Measurements from ENCODE around the gene CCDC97.

The CCDC97 gene

GRCh38 chr19:41308450-41309179 lies 1.4 kb upstream of the CCDC97 start:
- no peak overlapping the region for H3K9ac ChIP-seq (ENCODE audit: low read length)
- H3K4me3 ChIP-seq (ENCODE audit: low read depth, low read length): peak overlapping the region; percentile 90; the same call in 1 of the 2 replicates
- peaks cover 16% of the 10 kb centered on the region for H3K4me1 ChIP-seq (ENCODE audit: control insufficient read depth, insufficient read depth, low read length)
- H3K27ac ChIP-seq (ENCODE audit: low read depth, low read length): no peak overlapping the region
- peaks cover 58% of the 10 kb centered on the region for H3K36me3 ChIP-seq (ENCODE audit: control insufficient read depth, insufficient read depth, low read length)
- H3K9me3 ChIP-seq (ENCODE audit: control insufficient read depth, insufficient read depth, low read depth, low read length): no peaks in the 10 kb centered on the region
- no peaks in the 10 kb centered on the region for H3K27me3 ChIP-seq (ENCODE audit: control insufficient read depth, insufficient read depth, low read length)

GRCh38 chr19:41309180-41310032 lies 566 bp upstream of the CCDC97 start:
- H3K9ac ChIP-seq (ENCODE audit: low read length): peak overlapping the region; percentile 96
- H3K27me3 ChIP-seq (ENCODE audit: control insufficient read depth, insufficient read depth, low read length): no peaks in the 10 kb centered on the region
- peaks cover 16% of the 10 kb centered on the region for H3K4me1 ChIP-seq (ENCODE audit: control insufficient read depth, insufficient read depth, low read length)
- peak overlapping the region; percentile 90; the same call in 1 of the 2 replicates for H3K27ac ChIP-seq (ENCODE audit: low read depth, low read length)
- no peaks in the 10 kb centered on the region for H3K9me3 ChIP-seq (ENCODE audit: control insufficient read depth, insufficient read depth, low read depth, low read length)
- H3K36me3 ChIP-seq (ENCODE audit: control insufficient read depth, insufficient read depth, low read length): peaks cover 55% of the 10 kb centered on the region
- peak overlapping the region; percentile 90 for H3K4me3 ChIP-seq (ENCODE audit: low read depth, low read length)

GRCh38 chr19:41311072-41311471 lies 1.1 kb downstream of the CCDC97 start:
- Histone ChIP-seq H3K4me1 (ENCODE audit: control insufficient read depth, insufficient read depth, low read length) (peaks cover 16% of the 10 kb centered on the region), H3K9ac (ENCODE audit: low read length) (peak overlapping the region; percentile 96), H3K27ac (ENCODE audit: low read depth, low read length) (no peak overlapping the region; the same call in 1 of the 2 replicates), H3K36me3 (ENCODE audit: control insufficient read depth, insufficient read depth, low read length) (peaks cover 49% of the 10 kb centered on the region), H3K4me3 (ENCODE audit: low read depth, low read length) (peak overlapping the region; percentile 90), H3K27me3 (ENCODE audit: control insufficient read depth, insufficient read depth, low read length) (no peaks in the 10 kb centered on the region), H3K9me3 (ENCODE audit: control insufficient read depth, insufficient read depth, low read depth, low read length) (no peaks in the 10 kb centered on the region)

- Histone ChIP-seq H3K9ac (ENCODE audit: low read length) (no peak overlapping the region), H3K4me1 (ENCODE audit: control insufficient read depth, insufficient read depth, low read length) (peaks cover 16% of the 10 kb centered on the region), H3K27ac (ENCODE audit: low read depth, low read length) (no peak overlapping the region), H3K36me3 (ENCODE audit: control insufficient read depth, insufficient read depth, low read length) (peaks cover 49% of the 10 kb centered on the region), H3K4me3 (ENCODE audit: low read depth, low read length) (peak overlapping the region; percentile 90; the same call in 1 of the 2 replicates), H3K27me3 (ENCODE audit: control insufficient read depth, insufficient read depth, low read length) (no peaks in the 10 kb centered on the region), H3K9me3 (ENCODE audit: control insufficient read depth, insufficient read depth, low read depth, low read length) (no peaks in the 10 kb centered on the region)
Observed at GRCh38 chr19:41311613-41312012, 1.6 kb downstream of the CCDC97 start.

GRCh38 chr19:41316306-41316920 lies 6.4 kb downstream of the CCDC97 start:
- no peak overlapping the region for H3K4me3 ChIP-seq (ENCODE audit: low read depth, low read length)
- H3K4me1 ChIP-seq (ENCODE audit: control insufficient read depth, insufficient read depth, low read length): peaks cover 9% of the 10 kb centered on the region
- no peak overlapping the region for H3K27ac ChIP-seq (ENCODE audit: low read depth, low read length)
- H3K27me3 ChIP-seq (ENCODE audit: control insufficient read depth, insufficient read depth, low read length): no peaks in the 10 kb centered on the region
- H3K9me3 ChIP-seq (ENCODE audit: control insufficient read depth, insufficient read depth, low read depth, low read length): 0 out of 2 replicates have a peak, but pooled peaks cover 3% of the 10 kb centered on the region
- H3K36me3 ChIP-seq (ENCODE audit: control insufficient read depth, insufficient read depth, low read length): peaks cover 74% of the 10 kb centered on the region
- H3K9ac ChIP-seq (ENCODE audit: low read length): no peak overlapping the region

- no peak overlapping the region for H3K4me3 ChIP-seq (ENCODE audit: low read depth, low read length)
- H3K9me3 ChIP-seq (ENCODE audit: control insufficient read depth, insufficient read depth, low read depth, low read length): 0 out of 2 replicates have a peak, but pooled peaks cover 3% of the 10 kb centered on the region
- H3K27me3 ChIP-seq (ENCODE audit: control insufficient read depth, insufficient read depth, low read length): no peaks in the 10 kb centered on the region
- H3K36me3 ChIP-seq (ENCODE audit: control insufficient read depth, insufficient read depth, low read length): peaks cover 67% of the 10 kb centered on the region
- H3K27ac ChIP-seq (ENCODE audit: low read depth, low read length): no peak overlapping the region
- H3K9ac ChIP-seq (ENCODE audit: low read length): no peak overlapping the region
- H3K4me1 ChIP-seq (ENCODE audit: control insufficient read depth, insufficient read depth, low read length): peaks cover 33% of the 10 kb centered on the region
Observed at GRCh38 chr19:41318696-41319499, 8.9 kb downstream of the CCDC97 start.

- Histone ChIP-seq H3K4me1 (ENCODE audit: control insufficient read depth, insufficient read depth, low read length) (peaks cover 40% of the 10 kb centered on the region), H3K36me3 (ENCODE audit: control insufficient read depth, insufficient read depth, low read length) (peaks cover 63% of the 10 kb centered on the region), H3K9ac (ENCODE audit: low read length) (no peak overlapping the region), H3K27ac (ENCODE audit: low read depth, low read length) (no peak overlapping the region), H3K4me3 (ENCODE audit: low read depth, low read length) (no peak overlapping the region), H3K9me3 (ENCODE audit: control insufficient read depth, insufficient read depth, low read depth, low read length) (0 out of 2 replicates have a peak, but pooled peaks cover 3% of the 10 kb centered on the region), H3K27me3 (ENCODE audit: control insufficient read depth, insufficient read depth, low read length) (no peaks in the 10 kb centered on the region)
Observed at GRCh38 chr19:41319500-41320184, 9.7 kb downstream of the CCDC97 start.

GRCh38 chr19:41320185-41320518 lies 10.2 kb downstream of the CCDC97 start:
- Histone ChIP-seq H3K36me3 (ENCODE audit: control insufficient read depth, insufficient read depth, low read length) (peaks cover 63% of the 10 kb centered on the region), H3K4me3 (ENCODE audit: low read depth, low read length) (no peak overlapping the region)

GRCh38 chr19:41320568-41320967 lies 10.6 kb downstream of the CCDC97 start:
- Histone ChIP-seq H3K27ac (ENCODE audit: low read depth, low read length) (no peak overlapping the region), H3K4me1 (ENCODE audit: control insufficient read depth, insufficient read depth, low read length) (peaks cover 44% of the 10 kb centered on the region), H3K4me3 (ENCODE audit: low read depth, low read length) (no peak overlapping the region), H3K27me3 (ENCODE audit: control insufficient read depth, insufficient read depth, low read length) (no peaks in the 10 kb centered on the region), H3K9ac (ENCODE audit: low read length) (no peak overlapping the region), H3K9me3 (ENCODE audit: control insufficient read depth, insufficient read depth, low read depth, low read length) (0 out of 2 replicates have a peak, but pooled peaks cover 3% of the 10 kb centered on the region), H3K36me3 (ENCODE audit: control insufficient read depth, insufficient read depth, low read length) (peaks cover 59% of the 10 kb centered on the region)

More at GRCh38 chr19:41320185-41320518, 10.2 kb downstream of the CCDC97 start:
- no peak overlapping the region for H3K27ac ChIP-seq (ENCODE audit: low read depth, low read length)
- 0 out of 2 replicates have a peak, but pooled peaks cover 3% of the 10 kb centered on the region for H3K9me3 ChIP-seq (ENCODE audit: control insufficient read depth, insufficient read depth, low read depth, low read length)
- H3K4me1 ChIP-seq (ENCODE audit: control insufficient read depth, insufficient read depth, low read length): peaks cover 43% of the 10 kb centered on the region
- no peak overlapping the region for H3K9ac ChIP-seq (ENCODE audit: low read length)
- H3K27me3 ChIP-seq (ENCODE audit: control insufficient read depth, insufficient read depth, low read length): no peaks in the 10 kb centered on the region

- no peaks in the 10 kb centered on the region for H3K27me3 ChIP-seq (ENCODE audit: control insufficient read depth, insufficient read depth, low read length)
- H3K9me3 ChIP-seq (ENCODE audit: control insufficient read depth, insufficient read depth, low read depth, low read length): 0 out of 2 replicates have a peak, but pooled peaks cover 3% of the 10 kb centered on the region
- no peak overlapping the region for H3K9ac ChIP-seq (ENCODE audit: low read length)
- H3K4me3 ChIP-seq (ENCODE audit: low read depth, low read length): no peak overlapping the region
- peaks cover 51% of the 10 kb centered on the region for H3K4me1 ChIP-seq (ENCODE audit: control insufficient read depth, insufficient read depth, low read length)
- H3K36me3 ChIP-seq (ENCODE audit: control insufficient read depth, insufficient read depth, low read length): peaks cover 52% of the 10 kb centered on the region
- no peak overlapping the region for H3K27ac ChIP-seq (ENCODE audit: low read depth, low read length)
Observed at GRCh38 chr19:41321204-41321599, 11.2 kb downstream of the CCDC97 start.
